CD4-positive, alpha-beta T cell treated with Interferon gamma for 1 hour (primary cell): ENCODE measurements around the gene FBXO42.
"Not testable (repeated sequence)": the region's sequence is repeated elsewhere in the genome, so short reads cannot be mapped to it uniquely, and the experiment has no call there.

Experiments
- DNase-seq: peaks from one replicate; pipeline ENCODE4 v3.0.0-alpha.2; 2020

The FBXO42 gene

DNA sequence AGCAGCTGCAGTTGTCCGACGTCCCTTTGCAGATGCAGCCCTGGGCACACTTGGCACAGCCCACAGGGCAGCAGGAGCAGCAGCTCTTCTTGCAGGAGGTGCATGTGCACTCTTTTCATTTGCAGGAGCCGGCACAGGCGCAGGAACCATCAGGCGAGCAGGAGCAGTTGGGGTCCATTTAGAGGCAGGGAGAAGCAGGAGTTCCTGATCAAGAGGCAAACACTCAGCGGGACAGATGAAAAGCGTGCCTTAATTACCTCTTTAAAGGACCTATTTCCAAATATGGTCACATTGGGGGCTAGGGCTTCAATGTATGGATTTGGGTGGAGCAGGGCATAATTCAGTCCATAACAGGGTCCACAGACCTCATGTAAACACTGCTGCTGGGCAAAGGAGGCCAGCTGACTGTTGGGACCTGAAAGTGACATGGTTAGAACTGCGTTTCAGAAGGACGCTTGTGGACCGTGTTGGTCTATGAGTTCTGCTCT, 111.0 kb downstream of the FBXO42 start:
- DNase-seq, result no peak

DNA sequence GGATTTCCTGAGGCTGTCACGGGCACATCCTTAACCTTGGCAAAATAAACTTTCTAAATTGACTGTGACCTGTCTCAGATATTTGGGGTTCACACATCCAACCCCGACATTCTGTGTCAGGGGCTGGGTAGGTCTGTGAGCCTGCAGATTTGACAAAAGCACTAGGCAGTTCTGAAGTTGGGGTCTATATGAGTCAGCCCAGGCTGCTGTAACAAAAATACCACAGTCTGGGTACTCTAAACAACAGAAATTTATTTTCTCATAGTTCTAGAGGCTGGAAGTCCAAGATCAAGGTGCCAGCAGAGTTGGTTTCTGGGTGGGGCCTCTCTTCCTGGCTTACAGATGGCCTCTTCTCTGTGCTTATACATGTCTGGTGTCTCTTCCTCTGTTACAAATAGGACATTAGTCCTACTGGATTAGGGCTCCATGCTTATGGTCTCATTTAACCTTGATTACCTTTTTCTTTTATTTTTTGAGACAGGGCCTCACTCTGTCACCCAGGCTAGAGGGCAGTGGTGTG, 112.2 kb downstream of the FBXO42 start:
- no peak for DNase-seq

DNA sequence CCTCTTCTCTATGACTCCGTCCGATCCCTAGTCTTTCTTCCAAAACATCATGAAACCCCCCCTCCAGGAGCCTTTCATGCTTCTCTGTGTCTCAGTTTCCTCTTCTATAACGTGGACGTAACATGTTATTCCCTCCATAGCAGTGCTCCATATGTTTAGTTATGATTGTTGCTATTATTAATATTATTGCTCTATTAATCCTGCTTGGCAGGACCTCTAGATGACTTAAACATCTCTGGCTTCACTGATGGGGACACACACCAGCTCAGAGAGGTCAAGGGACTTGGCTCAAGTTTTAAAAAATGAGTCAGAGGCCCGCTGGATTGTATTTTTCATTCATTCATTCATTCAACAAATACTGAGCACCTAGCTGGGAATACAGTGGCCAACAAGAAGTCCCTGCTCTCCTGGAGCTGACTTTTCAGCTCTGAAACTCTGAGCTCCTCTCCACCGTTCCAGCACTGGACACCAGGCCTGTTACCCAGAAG, 114.9 kb downstream of the FBXO42 start:
- no peak for DNase-seq

DNA sequence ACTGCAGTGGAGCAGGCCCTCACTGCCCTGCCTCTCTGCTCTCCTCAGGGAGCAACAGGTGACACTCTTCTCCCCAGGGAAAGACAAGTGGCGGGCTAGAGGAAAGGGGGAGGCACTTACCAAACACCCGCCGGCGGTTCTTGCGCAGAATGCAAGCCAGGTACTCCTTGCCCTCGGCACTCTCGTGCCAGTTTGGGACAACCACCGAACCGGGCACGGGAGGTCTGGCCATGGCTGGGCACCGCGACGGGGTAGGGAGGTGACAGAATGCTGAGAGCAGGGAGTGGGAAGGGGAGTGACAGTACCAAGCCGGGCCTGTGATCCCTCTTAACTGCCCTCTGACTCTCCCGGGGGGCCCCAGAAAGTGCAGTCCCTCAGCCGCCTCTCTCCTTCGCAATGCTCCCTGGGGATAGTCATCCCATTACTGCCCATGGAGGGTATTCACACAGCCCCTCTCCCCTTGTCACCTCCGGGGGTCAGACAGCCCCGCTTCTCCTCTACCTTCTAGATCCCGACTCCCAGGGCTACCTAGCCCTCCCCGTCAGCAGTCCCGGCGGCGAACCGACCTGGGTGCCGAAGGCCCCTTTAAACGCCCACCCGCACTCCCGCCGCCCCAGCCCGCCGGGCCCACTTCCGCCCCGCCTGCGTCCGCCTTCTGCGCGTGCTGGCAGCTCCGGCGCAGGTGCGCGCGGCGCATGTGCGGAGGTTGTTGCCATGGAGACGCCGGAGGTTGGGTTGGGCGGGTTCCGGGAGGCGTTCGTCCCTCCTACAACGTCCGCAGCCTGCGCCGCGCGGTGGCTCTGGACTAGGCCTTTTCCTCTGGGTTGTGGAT, 115.6 kb downstream of the FBXO42 start, which contains the start of gene CPLANE2:
CPLANE2 (minus strand) TSS at position 673 of the 832 bp plus-strand sequence; CDS start at position 232, 441 bp downstream.
- DNase-seq, result peak; percentile 94

DNA sequence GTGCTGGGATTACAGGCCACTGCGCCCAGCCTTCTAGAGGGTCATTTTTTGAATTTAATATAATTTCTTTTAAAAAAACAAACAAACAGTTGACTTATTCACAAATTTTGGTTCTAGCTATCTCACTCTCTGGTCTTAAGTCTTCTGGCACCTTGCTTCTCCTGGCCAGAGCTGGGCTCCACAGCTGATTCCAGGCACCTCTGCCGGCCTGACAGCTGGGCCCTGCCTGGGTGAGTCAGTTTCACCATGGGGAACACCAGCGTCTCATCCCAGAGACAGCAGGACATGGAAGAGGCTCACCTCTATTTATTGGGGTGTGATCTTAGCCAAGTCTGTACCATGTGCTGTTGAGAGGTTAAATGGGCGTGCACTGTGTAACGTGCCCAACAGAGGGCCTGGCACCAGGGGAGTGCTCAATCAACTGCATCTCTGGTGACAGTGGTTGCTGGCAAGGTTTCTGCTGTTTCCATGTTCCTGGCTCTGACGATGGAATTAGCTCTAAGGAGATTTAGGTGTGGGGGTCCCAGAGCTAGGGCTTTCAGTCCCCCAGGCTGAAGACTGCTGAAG, 116.3 kb downstream of the FBXO42 start:
- peak; percentile 56 for DNase-seq

DNA sequence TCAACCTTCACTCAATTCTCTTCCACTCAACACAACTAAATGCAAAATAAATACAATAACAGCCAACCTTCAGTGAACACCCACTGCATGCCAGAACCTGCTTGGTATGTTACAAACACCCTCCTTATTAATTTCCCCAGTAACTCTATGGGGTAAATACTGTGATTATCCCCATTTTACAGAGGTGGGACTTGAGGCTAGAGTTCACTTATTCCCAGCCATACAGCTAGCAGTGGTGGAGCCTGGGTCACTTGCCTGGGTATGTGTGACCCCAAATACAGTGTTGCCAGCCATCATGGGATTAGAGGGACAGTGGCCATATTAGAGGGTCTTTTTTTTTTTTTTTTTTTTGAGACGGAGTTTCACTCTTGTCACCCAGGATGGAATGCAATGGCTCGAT, 116.9 kb downstream of the FBXO42 start:
- no peak for DNase-seq

DNA sequence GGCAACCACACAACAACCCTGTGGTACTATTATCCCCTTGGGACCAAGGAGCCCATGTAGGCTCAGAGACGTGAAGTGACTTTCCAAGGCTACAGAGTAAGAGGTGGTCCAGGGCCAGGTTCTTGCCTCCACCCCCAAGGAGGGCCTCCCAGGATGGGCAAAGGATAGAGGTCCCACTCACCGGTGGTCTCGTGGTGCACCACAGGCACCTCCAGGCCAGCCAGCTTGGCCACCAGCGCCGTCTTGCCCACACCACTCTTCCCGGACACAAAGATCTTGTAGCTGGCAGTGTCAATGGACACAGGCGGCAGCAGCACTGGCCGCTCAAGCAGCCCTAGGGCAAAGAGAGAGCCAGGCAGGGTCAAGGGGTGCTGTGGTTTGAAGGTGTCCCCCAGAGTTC, 118.8 kb downstream of the FBXO42 start:
- DNase-seq, result no peak

DNA sequence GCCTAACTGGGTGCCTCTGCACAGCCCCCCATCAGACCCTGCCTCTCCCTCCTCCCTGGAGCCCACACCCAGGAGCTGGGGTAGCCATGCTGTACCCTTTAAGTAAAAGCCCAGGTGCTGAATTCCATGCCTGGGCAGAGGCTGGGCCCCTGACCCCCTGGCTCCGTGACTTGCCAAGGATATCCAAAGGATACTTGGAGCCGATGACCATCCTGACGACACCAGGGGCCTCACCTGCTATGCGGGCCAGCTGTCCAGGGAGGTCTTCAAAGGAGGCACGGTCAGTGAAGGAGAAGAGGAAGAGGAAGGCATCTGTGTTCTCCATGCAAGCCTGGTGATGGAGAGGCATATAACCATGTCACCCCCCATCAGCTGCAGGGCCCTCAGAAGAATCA, 120.0 kb downstream of the FBXO42 start:
- no peak for DNase-seq

DNA sequence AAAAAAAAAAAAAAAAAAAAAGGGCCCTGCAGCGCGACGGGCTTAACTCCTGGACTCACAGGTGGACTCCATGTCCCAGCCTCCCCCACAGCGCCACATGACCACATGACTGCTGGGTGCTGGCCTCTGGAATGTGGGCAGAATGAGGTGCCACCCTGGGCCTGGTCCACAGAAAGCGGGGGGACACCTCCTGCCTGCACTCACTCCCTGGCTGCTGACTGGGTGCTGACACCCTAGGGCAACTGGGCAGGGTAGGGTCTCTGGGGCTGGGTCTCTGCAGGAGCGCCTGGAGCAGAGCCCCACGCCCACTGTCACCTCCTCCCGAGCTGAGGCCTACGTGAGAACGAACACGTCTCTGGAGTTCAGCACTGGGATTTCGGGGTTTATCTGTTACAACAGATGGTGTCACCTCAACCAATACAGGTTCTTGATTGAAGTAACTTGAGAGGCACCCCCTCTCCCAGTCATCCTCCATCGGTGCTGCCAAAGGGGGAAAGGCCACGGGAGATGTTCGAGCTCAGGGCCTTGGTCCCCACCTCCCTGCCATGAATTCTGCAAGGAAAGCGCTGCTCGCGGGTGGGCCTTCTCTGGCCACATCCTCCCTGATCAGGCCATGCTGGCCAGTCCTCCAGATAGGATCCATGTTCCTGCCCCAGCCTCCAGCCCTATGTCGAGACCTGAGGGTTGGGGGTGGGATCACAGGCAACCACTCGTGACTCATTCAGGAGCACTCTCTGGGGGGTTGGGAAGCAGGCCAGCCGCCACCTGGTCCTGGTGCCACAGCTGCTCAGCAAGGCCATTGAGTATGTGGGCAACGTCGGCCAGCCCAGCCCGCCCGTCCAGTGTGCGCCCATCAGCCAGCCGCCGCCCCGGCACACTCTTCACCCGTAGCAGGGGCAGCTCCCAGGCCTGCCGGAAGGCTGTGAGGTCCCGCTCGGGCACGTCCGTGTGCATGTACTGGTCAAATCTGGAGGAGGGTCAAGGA, 120.7 kb downstream of the FBXO42 start:
- DNase-seq, result no peak

DNA sequence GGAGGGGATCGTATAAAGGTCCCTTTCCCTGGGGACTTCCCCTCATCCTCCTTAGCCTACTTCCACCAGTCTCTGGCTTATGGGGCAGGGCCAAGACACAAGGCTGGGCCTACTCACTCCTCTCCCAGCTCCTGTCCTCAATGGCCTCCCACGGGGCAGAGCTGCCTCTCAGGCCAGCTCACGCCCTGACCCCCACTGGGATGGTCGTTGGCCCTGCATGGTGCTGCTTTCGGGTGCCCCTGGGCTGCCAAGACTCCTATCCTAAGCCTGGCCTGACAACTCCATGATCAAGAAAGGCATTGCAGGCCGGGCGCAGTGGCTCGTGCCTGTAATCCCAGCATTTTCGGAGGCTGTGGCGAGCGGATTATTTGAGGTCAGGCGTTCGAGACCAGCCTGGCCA, 121.5 kb downstream of the FBXO42 start:
- DNase-seq, result no peak

DNA sequence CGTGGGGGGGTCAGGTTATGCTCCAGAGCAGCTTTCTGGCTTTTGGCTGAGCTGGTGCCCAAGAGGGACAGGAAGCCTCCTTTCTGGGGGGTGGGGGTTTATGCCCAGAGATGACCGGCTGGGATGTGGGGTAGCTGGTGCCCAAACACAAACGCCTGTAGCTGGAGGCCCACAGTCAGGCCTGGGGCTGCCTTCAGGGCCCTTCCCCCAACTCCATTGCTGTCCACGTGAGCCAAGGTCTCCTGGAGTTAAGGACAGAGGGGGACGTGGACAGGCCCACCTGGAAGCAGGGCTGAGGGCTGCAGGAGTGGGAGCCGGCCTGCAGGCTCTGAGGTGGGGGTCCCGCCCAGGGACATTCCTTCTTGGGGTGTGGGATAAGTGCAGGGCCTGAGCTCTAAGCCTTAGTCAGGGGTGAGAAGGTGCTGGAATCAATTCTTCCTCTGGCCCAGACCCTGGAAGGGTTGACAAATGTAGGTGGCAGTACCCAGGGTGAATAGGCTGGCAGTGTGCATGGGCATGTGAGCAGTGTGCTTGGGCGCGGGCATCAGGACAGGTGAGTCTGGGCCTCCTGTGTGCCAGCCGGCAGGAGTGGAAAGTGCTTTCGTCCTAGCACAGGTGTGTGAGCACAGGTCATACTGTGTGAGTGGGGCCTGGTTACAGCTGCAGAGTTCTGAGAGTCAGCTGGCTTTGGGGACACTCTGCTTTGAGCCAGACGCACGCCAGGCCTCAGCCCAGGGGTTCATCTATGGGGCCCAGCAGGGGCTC, 122.1 kb downstream of the FBXO42 start:
- no peak for DNase-seq

DNA sequence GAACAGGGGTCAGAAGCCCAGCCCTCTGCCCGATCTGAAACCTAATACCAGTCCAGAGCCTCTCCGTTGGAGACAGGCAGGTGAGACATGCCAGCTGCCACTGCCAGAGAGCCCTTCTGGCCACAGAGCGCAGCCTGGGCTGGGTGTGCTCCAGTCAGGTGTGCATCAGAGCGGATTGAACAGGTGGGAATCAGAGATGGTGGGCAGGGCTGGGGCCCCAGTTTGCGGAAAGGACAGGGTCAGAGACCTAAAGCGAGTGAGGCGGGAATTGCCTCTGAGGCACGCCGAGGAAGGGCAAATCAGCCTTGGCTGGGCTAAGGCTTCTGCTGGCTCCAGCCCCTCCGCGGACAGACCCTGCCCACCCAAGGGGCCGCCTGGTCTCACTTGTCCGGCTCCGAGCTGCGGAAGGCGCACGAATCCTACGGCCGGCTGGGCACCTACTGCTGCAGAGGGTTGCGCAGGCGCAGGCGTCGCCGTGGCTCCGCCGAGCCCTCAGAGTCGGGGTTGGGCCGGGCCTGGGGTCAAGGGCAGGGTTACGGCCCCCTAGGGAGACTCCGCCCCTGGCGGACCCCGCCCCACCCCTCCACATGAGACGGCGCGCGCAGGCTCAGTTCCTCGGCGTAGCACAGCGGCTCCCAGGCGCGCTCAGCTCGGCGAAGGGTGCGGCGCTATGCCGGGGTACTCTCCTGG, 125.6 kb downstream of the FBXO42 start:
- DNase-seq, result no peak

DNA sequence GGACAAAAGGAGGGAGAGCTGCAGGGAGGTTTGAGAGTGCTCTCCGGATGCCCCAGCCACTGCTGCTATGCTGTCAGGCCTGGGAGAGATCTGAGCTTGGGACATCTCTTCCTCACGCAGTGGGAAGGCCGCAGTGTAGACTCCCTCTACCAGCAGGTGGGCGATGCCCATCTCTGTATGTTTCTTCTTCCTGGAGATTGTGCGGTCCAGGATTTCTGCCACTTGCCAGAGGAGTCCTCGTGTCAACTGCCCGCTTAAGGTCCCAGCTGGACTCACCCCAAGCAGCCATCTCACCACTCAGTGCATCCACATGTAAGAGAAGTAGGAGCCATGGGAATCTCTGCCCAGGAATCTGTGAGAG, 126.2 kb downstream of the FBXO42 start:
- DNase-seq, result no peak

DNA sequence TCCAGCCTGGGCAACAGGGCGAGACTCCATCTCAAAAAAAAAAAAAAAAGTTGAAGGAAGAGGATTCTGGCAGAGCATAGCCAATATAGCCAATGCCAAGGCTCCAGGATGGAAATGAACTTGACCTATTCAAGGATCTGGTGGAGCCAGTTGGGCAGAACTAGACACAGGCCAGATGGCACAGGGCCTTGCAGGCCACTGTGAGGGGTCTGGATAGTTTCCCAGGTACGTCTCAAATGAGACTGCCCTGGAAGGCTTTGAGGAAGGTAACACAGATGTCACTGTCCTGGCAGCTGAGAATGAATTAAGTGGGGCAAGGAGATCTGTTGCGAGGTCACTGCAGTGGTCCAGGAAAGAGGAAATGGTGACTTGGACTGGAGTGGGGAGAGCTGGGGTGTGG, 127.8 kb downstream of the FBXO42 start:
- DNase-seq, result no peak

DNA sequence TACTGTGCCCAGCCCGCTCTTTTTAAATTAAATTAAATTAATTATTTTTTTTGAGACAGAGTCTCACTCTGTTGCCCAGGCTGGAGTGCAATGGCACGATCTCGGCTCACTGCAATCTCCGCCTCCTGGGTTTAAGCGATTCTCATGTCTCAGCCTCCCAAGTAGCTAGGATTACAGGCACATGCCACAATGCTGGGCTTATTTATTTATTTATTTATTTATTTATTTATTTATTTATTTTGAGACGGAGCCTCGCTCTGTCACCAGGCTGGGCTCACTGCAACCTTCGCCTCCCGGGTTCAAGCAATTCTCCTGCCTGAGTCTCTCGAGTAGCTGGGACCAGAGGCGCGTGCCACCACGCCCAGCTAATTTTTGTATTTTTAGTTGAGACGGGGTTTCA, 129.6 kb downstream of the FBXO42 start:
- not testable (repeated sequence) for DNase-seq

DNA sequence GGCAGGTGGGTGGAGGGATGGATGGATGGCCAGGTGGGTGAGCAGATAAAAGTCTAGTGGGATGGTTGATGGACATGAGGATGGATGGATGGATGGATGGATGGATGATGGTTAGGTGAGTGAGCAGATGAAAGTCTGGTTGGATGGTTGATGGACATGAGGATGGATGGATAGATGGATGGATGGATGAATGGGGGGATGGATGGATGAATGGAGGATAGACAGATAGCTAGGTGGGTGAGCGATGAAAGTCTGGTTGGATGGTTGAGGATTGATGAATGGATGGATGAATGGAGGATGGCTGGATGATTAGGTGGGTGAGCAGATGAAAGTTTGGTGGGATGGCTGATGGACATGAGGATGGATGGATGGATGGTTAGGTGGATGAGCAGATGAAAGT, 130.8 kb downstream of the FBXO42 start:
- no peak for DNase-seq

DNA sequence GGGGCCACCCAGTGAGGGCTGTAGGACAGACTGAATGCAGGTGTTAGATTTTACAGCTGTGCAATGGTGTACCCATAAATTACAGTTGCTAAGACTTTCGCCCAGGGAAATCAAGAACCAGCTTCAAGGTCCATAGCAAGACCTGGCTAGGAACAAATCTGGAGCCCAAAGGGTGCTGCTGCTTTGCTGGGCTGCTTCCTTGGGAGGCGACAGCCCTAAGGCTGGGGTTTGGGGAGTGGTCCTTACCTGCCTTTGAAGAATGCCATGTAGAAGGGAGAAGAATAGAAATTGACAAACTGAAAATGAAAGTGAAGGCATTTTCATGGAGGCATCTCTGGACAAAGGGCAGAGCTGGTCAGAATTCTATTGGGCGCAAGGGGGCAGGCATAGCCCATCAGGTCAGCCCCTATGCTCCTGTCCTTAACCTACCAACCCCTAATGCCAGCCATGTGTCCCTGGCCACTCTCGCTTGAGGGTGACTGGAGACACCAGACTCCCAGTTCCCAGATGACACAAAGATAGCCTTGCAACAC, 132.2 kb downstream of the FBXO42 start:
- DNase-seq, result no peak

DNA sequence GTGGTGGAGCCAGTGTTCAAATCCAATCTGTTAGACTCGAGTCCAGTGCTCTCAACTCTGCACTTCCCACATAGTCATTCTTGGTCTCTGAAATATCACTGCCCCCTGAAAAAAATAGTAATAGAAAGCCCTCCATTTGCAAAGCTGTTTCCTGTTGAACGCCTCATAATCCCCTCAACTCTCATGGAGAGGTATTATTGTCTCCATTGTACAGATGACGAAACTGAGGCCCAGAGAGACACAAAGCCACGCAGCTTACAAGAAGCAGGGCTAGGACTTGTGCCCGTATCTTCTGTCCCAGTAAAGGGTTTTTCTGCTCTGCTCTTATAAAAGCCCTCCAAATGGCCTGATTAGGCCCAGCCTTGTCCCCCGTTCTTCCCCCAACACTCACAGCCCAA, 133.6 kb downstream of the FBXO42 start:
- no peak for DNase-seq

DNA sequence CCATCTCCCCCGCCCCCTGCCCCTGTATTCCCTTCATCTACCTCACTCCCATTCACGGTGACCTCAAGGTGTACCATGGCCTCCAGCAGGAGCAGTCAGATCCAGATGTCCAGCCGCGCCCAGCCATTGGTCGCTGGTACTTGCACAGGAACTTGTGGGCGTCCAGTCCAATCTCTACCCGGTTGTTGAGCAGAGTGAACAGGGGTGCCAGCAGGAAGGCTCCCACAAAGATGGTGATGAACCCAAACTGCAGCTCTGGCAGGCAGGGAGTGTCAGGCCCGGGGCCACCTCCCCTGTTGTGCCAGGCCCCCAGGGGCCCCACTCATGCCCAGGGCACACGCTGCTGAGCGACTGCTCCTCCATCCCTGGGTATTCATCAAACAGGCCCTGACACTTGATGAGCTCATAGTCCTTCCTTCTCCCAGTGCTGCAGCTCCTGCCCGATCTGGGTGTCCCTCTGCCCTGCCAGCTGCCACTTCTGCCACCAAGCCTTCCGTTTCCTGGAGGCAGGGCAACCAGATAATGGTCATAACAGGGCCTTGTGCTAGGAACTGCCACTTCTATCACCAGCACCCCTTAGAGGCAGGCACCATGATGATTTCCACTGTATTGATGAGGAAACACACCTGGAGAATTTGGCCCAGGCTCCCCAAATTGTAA, 134.1 kb downstream of the FBXO42 start:
- no peak for DNase-seq

DNA sequence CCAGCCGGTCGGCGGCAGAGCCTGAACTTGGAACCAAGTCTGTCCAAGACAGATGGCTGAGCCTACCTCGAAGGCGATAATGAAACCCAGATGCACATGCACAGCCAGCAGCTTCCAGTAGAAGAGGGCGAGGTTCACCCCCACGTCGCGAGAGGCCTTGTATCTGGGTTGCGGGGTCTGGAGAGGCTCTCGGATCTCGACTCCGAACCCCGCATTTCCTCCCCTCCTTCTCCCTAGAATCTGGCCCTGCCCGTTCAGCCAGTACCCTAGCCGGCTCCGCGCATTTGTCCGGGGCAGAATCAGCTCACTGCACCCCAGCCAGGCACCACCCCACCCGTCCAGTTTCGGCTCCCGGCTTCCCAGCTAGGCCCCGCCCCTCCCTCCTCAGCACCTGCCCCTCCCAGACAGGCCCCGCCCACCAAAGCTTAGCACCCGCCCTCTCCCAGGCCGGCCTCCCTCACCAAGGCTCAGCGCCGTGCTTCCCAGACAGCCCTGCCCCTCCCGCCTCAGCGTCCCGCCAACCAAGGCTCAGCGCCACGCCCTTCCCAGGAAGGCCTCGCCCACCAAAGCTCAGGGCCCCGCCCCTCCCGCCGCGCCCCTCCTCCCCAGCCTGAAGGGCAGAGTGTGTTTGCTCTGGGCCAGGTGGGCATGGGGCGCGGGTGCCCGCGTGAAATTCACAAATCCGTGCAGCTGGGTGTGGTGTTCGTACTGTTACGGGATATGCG, 135.1 kb downstream of the FBXO42 start:
- peak; percentile 96 for DNase-seq
